Hepatocyte (in vitro differentiated cells): ENCODE data around the gene DOCK4. TPM values are rescaled to one million over a fixed set of nuclear protein-coding genes. Genes with fewer than 3 reads are reported as not detected.

Experiments
- DNase-seq: peaks from one replicate; pipeline ENCODE4 v3.0.0-alpha.2; 2016; ENCODE audit warnings: low spot score
- H2AFZ ChIP-seq: fragments of 200-600 bp; sonication (generic); 2 replicates; pipeline ENCODE4 v1.6.0; 2016; ENCODE audit warnings: antibody characterized with exemption, mild to moderate bottlenecking
- H3K27ac ChIP-seq: fragments of 200-600 bp; sonication (generic); 2 replicates; pipeline ENCODE4 v1.5.1; 2016; ENCODE audit warnings: mild to moderate bottlenecking
- H3K27me3 ChIP-seq: fragments of 200-600 bp; sonication (generic); 2 replicates; pipeline ENCODE4 v1.6.1; 2016
- H3K36me3 ChIP-seq: fragments of 200-600 bp; sonication (generic); replicated peaks from 2 replicates; pipeline ENCODE4 v1.5.1; 2016; ENCODE audit warnings: low read depth; ENCODE audit not compliant: insufficient read depth
- H3K4me1 ChIP-seq: fragments of 200-600 bp; sonication (generic); 2 replicates; pipeline ENCODE4 v1.5.1; 2016; ENCODE audit warnings: mild to moderate bottlenecking, moderate library complexity; ENCODE audit not compliant: insufficient read depth
- H3K4me2 ChIP-seq: fragments of 200-600 bp; sonication (generic); 2 replicates; pipeline ENCODE4 v1.6.0; 2016
- H3K4me3 ChIP-seq: fragments of 200-600 bp; sonication (generic); 2 replicates; pipeline ENCODE4 v1.5.1; 2016; ENCODE audit warnings: mild to moderate bottlenecking
- H3K79me2 ChIP-seq: fragments of 200-600 bp; sonication (generic); 2 replicates; pipeline ENCODE4 v1.6.0; 2017; ENCODE audit warnings: mild to moderate bottlenecking
- H3K9me2 ChIP-seq: fragments of 200-600 bp; sonication (generic); replicated peaks from 2 replicates; pipeline ENCODE4 v1.6.0; 2017; ENCODE audit warnings: mild to moderate bottlenecking; ENCODE audit not compliant: insufficient read depth
- H3K9me3 ChIP-seq: fragments of 200-600 bp; sonication (generic); 2 replicates; pipeline ENCODE4 v1.5.1; 2016; ENCODE audit warnings: low read depth, mild to moderate bottlenecking
- H4K20me1 ChIP-seq: fragments of 200-600 bp; sonication (generic); 2 replicates; pipeline ENCODE4 v1.6.0; 2016; ENCODE audit warnings: mild to moderate bottlenecking; ENCODE audit not compliant: insufficient read depth, poor library complexity, severe bottlenecking
- CTCF ChIP-seq: fragments of 200-600 bp; sonication (generic); IDR thresholded peaks from 2 replicates; pipeline ENCODE4 v1.5.1; 2016; ENCODE audit warnings: antibody characterized with exemption, mild to moderate bottlenecking; ENCODE audit not compliant: poor library complexity
- EZH2 ChIP-seq: fragments of 200-600 bp; sonication (generic); IDR thresholded peaks from 2 replicates; pipeline ENCODE4 v1.6.1; 2016; ENCODE audit warnings: antibody characterized with exemption, mild to moderate bottlenecking, borderline replicate concordance
- EZH2phosphoT487 ChIP-seq: fragments of 200-600 bp; sonication (generic); IDR thresholded peaks from one replicate; pipeline ENCODE4 v1.6.1; 2018; ENCODE audit warnings: antibody characterized with exemption, mild to moderate bottlenecking, low read depth, moderate library complexity; ENCODE audit not compliant: unreplicated experiment, severe bottlenecking
- WGBS: methylation state at CpG from one replicate; pipeline ENCODE4 v1.1.6; 2016; ENCODE audit warnings: low lambda C conversion rate; ENCODE audit errors: missing lambda C conversion rate; 5-methylcytosine and 5-hydroxymethylcytosine counted together
- polyA plus RNA-seq: library from polyadenylated mRNA; unstranded; fragments of >200 nt; fragmentation: Nextera tagmentation; extraction: Ambion mirVana; gene quantifications from 2 replicates; pipeline ENCODE4 v1.2.1, GENCODE V29; 2016
- total RNA-seq: library from RNA; depleted of rRNA; stranded (reverse); fragments of >200 nt; gene quantifications from 2 replicates; pipeline ENCODE4 v1.2.3, GENCODE V29; 2014

Gene DOCK4
- total and polyA plus RNA-seq, 2 experiments from 2014 or later: 4.4 to 22.9 TPM

DNA sequence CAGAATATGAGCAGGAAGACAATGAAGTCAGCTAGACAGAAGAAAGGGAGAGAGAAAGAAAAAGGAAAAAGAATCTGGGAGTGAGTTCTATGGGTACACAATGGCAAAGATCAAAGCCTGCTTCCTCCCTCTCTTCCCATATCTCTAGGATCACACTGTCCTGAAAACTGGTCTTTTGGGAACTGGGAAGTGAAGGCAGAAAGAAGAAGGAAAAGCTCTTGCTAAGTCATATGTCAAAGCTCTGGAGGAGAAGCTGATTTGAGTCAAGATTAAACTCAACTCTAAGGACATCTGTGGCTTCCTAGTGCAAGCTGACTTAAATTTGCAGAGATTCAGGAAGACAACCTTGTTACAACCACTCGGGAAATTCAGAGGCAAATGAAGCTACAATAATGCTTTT, 147.5 kb downstream of the DOCK4 start:
- H3K4me3 ChIP-seq: no peak overlapping the region
- H3K27ac ChIP-seq: no peak overlapping the region
- no peaks in the 10 kb centered on the region for H3K27me3 ChIP-seq
- TF ChIP-seq EZH2 (no peak), EZH2phosphoT487 (no peak), CTCF (no peak)
- WGBS: 100% methylated on average over 1 of the region's 1 CpG
- no peaks in the 10 kb centered on the region for H3K9me3 ChIP-seq
- no peaks in the 10 kb centered on the region for H4K20me1 ChIP-seq
- peaks cover 11% of the 10 kb centered on the region for H3K79me2 ChIP-seq
- H3K4me2 ChIP-seq: no peak overlapping the region
- H3K4me1 ChIP-seq: peaks cover 13% of the 10 kb centered on the region
- no peaks in the 10 kb centered on the region for H3K9me2 ChIP-seq
- no peaks in the 10 kb centered on the region for H3K36me3 ChIP-seq
- no peak overlapping the region for H2AFZ ChIP-seq
- DNase-seq: no peak

DNA sequence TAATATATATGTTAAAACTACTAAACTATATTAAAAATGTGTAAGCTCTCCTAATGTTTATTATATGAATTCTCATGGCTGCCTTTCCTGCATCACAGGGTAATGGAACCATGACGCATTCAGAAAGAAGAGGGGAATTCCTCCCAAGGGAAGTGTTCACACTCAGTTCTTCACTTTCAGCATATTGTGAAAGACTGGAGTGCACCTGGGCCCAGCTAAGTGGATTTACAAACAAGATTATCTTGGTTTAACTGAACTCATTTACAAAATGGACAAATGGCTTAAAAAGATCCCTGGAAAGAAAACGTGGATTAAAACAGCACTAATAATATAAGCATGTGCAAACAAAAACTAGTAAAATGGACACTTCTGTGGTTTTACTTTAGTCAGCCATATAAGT, 149.8 kb downstream of the DOCK4 start:
- H3K27ac ChIP-seq: peak overlapping the region; percentile 36
- H3K4me3 ChIP-seq: no peak overlapping the region
- no peak overlapping the region for H2AFZ ChIP-seq
- 32% methylated on average over 2 of the region's 2 CpGs for WGBS
- peaks cover 23% of the 10 kb centered on the region for H3K4me1 ChIP-seq
- no peaks in the 10 kb centered on the region for H4K20me1 ChIP-seq
- peak; percentile 63 for DNase-seq
- TF ChIP-seq EZH2phosphoT487: peak; percentile 60
- TF ChIP-seq EZH2: no peak
- peaks cover 11% of the 10 kb centered on the region for H3K79me2 ChIP-seq
- no peaks in the 10 kb centered on the region for H3K9me3 ChIP-seq
- H3K27me3 ChIP-seq: no peaks in the 10 kb centered on the region
- no peaks in the 10 kb centered on the region for H3K36me3 ChIP-seq
- no peaks in the 10 kb centered on the region for H3K9me2 ChIP-seq
- H3K4me2 ChIP-seq: no peak overlapping the region

GRCh38 chr7:112053737-112054069, 152.5 kb downstream of the DOCK4 start:
- H2AFZ ChIP-seq: no peak overlapping the region
- H3K9me2 ChIP-seq: no peaks in the 10 kb centered on the region
- TF ChIP-seq CTCF: no peak
- H3K4me1 ChIP-seq: peaks cover 15% of the 10 kb centered on the region
- no peaks in the 10 kb centered on the region for H3K9me3 ChIP-seq
- no peaks in the 10 kb centered on the region for H4K20me1 ChIP-seq
- H3K4me2 ChIP-seq: no peak overlapping the region
- H3K36me3 ChIP-seq: no peaks in the 10 kb centered on the region
- H3K79me2 ChIP-seq: peaks cover 4% of the 10 kb centered on the region
- no peaks in the 10 kb centered on the region for H3K27me3 ChIP-seq
- no peak overlapping the region for H3K4me3 ChIP-seq
- no peak overlapping the region for H3K27ac ChIP-seq
- DNase-seq: no peak
- 90% methylated on average over 5 of the region's 5 CpGs for WGBS

GRCh38 chr7:112052993-112053736, 153.0 kb downstream of the DOCK4 start:
- no peaks in the 10 kb centered on the region for H3K27me3 ChIP-seq
- H3K9me3 ChIP-seq: no peaks in the 10 kb centered on the region
- H3K4me3 ChIP-seq: no peak overlapping the region
- H3K9me2 ChIP-seq: no peaks in the 10 kb centered on the region
- TF ChIP-seq EZH2phosphoT487: no peak
- no peak for TF ChIP-seq CTCF
- TF ChIP-seq EZH2: no peak
- peaks cover 4% of the 10 kb centered on the region for H3K79me2 ChIP-seq
- H3K4me2 ChIP-seq: no peak overlapping the region
- DNase-seq: no peak
- peaks cover 15% of the 10 kb centered on the region for H3K4me1 ChIP-seq
- no peaks in the 10 kb centered on the region for H4K20me1 ChIP-seq
- WGBS: 91% methylated on average over 1 of the region's 1 CpG
- no peak overlapping the region for H2AFZ ChIP-seq
- no peak overlapping the region for H3K27ac ChIP-seq
- no peaks in the 10 kb centered on the region for H3K36me3 ChIP-seq
